HepG2 (cell line): Measurements from ENCODE around the gene AK9. TPM values are rescaled to one million over a fixed set of nuclear protein-coding genes. Genes with fewer than 3 reads are reported as not detected.

ENCODE experiments used
- CEBPG ChIP-seq: IDR thresholded peaks from 2 replicates; pipeline ENCODE4 v1.6.1; 2016
- FOXC1 ChIP-seq: sonication (generic); formaldehyde crosslinking; IDR thresholded peaks from 2 replicates; pipeline ENCODE4 v1.8.0; 2022; ENCODE audit warnings: mild to moderate bottlenecking, missing genetic modification reagents, borderline replicate concordance
- HCFC1 ChIP-seq: fragments of 150-350 bp; IDR thresholded peaks from 2 replicates; pipeline ENCODE4 v1.6.1; 2014; ENCODE audit warnings: low read depth, low read length
- HOXD1 ChIP-seq: sonication (generic); formaldehyde crosslinking; IDR thresholded peaks from 2 replicates; pipeline ENCODE4 v1.5.0; 2020; ENCODE audit warnings: missing genetic modification reagents
- KLF12 ChIP-seq: sonication (generic); formaldehyde crosslinking; IDR thresholded peaks from 2 replicates; pipeline ENCODE4 v1.4.0; 2020; ENCODE audit warnings: missing genetic modification reagents, borderline replicate concordance
- NFAT5 ChIP-seq: sonication (generic); formaldehyde crosslinking; IDR thresholded peaks from 2 replicates; pipeline ENCODE4 v1.4.0; 2020; ENCODE audit warnings: missing genetic modification reagents
- RXRA ChIP-seq: sonication (generic); formaldehyde crosslinking; IDR thresholded peaks from 2 replicates; pipeline ENCODE4 v1.5.1; 2020; ENCODE audit warnings: missing genetic modification reagents
- ZBTB10 ChIP-seq: sonication (generic); formaldehyde crosslinking; IDR thresholded peaks from 2 replicates; pipeline ENCODE4 v1.4.0; 2020; ENCODE audit warnings: missing genetic modification reagents, borderline replicate concordance
- ZC3H4 ChIP-seq: sonication (generic); formaldehyde crosslinking; IDR thresholded peaks from 2 replicates; pipeline ENCODE4 v1.4.0; 2020; ENCODE audit warnings: missing genetic modification reagents, borderline replicate concordance
- ZNF124 ChIP-seq: sonication (generic); formaldehyde crosslinking; IDR thresholded peaks from 2 replicates; pipeline ENCODE4 v1.4.0; 2020; ENCODE audit warnings: missing genetic modification reagents
- ZNF564 ChIP-seq: sonication (generic); formaldehyde crosslinking; IDR thresholded peaks from 2 replicates; pipeline ENCODE4 v1.8.1; 2023; ENCODE audit warnings: mild to moderate bottlenecking, missing genetic modification reagents
- ZNF770 ChIP-seq: sonication (generic); formaldehyde crosslinking; IDR thresholded peaks from 2 replicates; pipeline ENCODE4 v1.5.0; 2020; ENCODE audit warnings: mild to moderate bottlenecking, missing genetic modification reagents
- ZNF850 ChIP-seq: sonication (generic); formaldehyde crosslinking; conservative IDR thresholded peaks from 2 replicates; pipeline ENCODE4 v1.9.0; 2021; ENCODE audit warnings: mild to moderate bottlenecking, missing genetic modification reagents
- ZNF883 ChIP-seq: sonication (generic); formaldehyde crosslinking; IDR thresholded peaks from 2 replicates; pipeline ENCODE4 v1.5.1; 2020; ENCODE audit warnings: mild to moderate bottlenecking, missing genetic modification reagents; ENCODE audit errors: not compliant biosample characterization
- polyA plus RNA-seq, 8 experiments: library from polyadenylated mRNA; depleted of rRNA in 3 of 8; stranded (reverse) in 7 of 8; unstranded in 1 of 8; fragments of >200 nt; fragmentation: Illumina TruSeq in 4 of 8; extraction: Trizol in 4 of 8; gene quantifications; 2 replicates each; pipeline versions ENCODE4 v1.2.1 to v1.2.3, GENCODE V29; 2011 to 2016; ENCODE audit warnings: low read depth in 4 of 8, missing spikeins in 1 of 8, mixed read lengths in 1 of 8; ENCODE audit not compliant: insufficient read depth in 1 of 8
- total RNA-seq, 5 experiments: library from RNA; depleted of rRNA; stranded (reverse); fragments of >200 nt; fragmentation: Illumina TruSeq; extraction: Trizol; gene quantifications; 2 replicates each; pipeline ENCODE4 v1.2.3, GENCODE V29; 2016; ENCODE audit warnings: low read depth in 1 of 5
- TF ChIP-seq, protein P1 (sequence below): sonication (generic); formaldehyde crosslinking; IDR thresholded peaks from 2 replicates; pipeline ENCODE4 v1.5.1; 2020; ENCODE audit warnings: mild to moderate bottlenecking, moderate library complexity, missing genetic modification reagents

AK9 gene
- total and polyA plus RNA-seq, 2 of the 13 experiments (the other 11 are each of a cell fraction or from before 2014, with no cell fraction given) = 3.2 to 4.8 TPM

GRCh38 chr6:109690737-109691621, at the start of gene AK9, which contains the start of gene FIG4 (continued):
- TF ChIP-seq ZNF770 (CRISPR knock-in tag) = 0 out of 2 replicates have a peak, but pooled peaks have one; percentile 27
- TF ChIP-seq HCFC1 = peak; percentile 49; the same call in 1 of the 2 replicates
- peak; percentile 5; the same call in 1 of the 2 replicates for TF ChIP-seq CEBPG (CRISPR knock-in tag)
- 0 out of 2 replicates have a peak, but pooled peaks have one; percentile 43 for TF ChIP-seq FOXC1 (CRISPR knock-in tag)
- peak; percentile 50; the same call in 1 of the 2 replicates for TF ChIP-seq ZNF124 (CRISPR knock-in tag)
- TF ChIP-seq RXRA = 0 out of 2 replicates have a peak, but pooled peaks have one; percentile 46
- peak; percentile 54 for TF ChIP-seq ZNF883 (CRISPR knock-in tag)
- peak; percentile 70; the same call in 1 of the 2 replicates for TF ChIP-seq KLF12 (CRISPR knock-in tag)
- TF ChIP-seq ZNF850 (CRISPR knock-in tag) = no peak
- TF ChIP-seq, protein P1, sequence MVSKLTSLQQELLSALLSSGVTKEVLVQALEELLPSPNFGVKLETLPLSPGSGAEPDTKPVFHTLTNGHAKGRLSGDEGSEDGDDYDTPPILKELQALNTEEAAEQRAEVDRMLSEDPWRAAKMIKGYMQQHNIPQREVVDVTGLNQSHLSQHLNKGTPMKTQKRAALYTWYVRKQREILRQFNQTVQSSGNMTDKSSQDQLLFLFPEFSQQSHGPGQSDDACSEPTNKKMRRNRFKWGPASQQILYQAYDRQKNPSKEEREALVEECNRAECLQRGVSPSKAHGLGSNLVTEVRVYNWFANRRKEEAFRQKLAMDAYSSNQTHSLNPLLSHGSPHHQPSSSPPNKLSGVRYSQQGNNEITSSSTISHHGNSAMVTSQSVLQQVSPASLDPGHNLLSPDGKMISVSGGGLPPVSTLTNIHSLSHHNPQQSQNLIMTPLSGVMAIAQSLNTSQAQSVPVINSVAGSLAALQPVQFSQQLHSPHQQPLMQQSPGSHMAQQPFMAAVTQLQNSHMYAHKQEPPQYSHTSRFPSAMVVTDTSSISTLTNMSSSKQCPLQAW = peak; percentile 77; the same call in 1 of the 2 replicates
- no peak for TF ChIP-seq ZNF564 (CRISPR knock-in tag)
- TF ChIP-seq ZBTB10 = 0 out of 2 replicates have a peak, but pooled peaks have one; percentile 30
- TF ChIP-seq ZC3H4 (CRISPR knock-in tag) = no peak
- no peak for TF ChIP-seq NFAT5 (CRISPR knock-in tag)
- 0 out of 2 replicates have a peak, but pooled peaks have one; percentile 26 for TF ChIP-seq HOXD1
